Fibroblast of gingiva (primary cell): ENCODE results near the gene CCDC91.
A peak's percentile ranks its signal among the peaks of the same experiment; 100 is the strongest.
"Not testable (repeated sequence)": the region's sequence is repeated elsewhere in the genome, so short reads cannot be mapped to it uniquely, and the experiment has no call there.

Source experiments
- DNase-seq: peaks from one replicate; pipeline ENCODE4 v3.0.0-alpha.2; 2011; ENCODE audit warnings: low read depth

CCDC91 gene

GRCh38 chr12:28232211-28232928 is 42.1 kb downstream of the CCDC91 start:
- no peak for DNase-seq

- no peak for DNase-seq
Measured at GRCh38 chr12:28234444-28234843, 44.2 kb downstream of the CCDC91 start.

- DNase-seq = no peak
Measured at GRCh38 chr12:28235015-28235414, 44.8 kb downstream of the CCDC91 start.

- no peak for DNase-seq
Measured at GRCh38 chr12:28235985-28236384, 45.7 kb downstream of the CCDC91 start.

GRCh38 chr12:28237423-28237822 is 47.2 kb downstream of the CCDC91 start:
- no peak for DNase-seq

- no peak for DNase-seq
Measured at GRCh38 chr12:28239918-28240317, 49.7 kb downstream of the CCDC91 start.

GRCh38 chr12:28240853-28241252 is 50.6 kb downstream of the CCDC91 start:
- no peak for DNase-seq

- DNase-seq = no peak
Measured at GRCh38 chr12:28242129-28242495, 51.9 kb downstream of the CCDC91 start.

- no peak for DNase-seq
Measured at GRCh38 chr12:28242496-28243309, 52.4 kb downstream of the CCDC91 start.

- no peak for DNase-seq
Measured at GRCh38 chr12:28243310-28243633, 53.0 kb downstream of the CCDC91 start.

- DNase-seq = no peak
Measured at GRCh38 chr12:28247806-28248205, 57.5 kb downstream of the CCDC91 start.

- DNase-seq = no peak
Measured at GRCh38 chr12:28248555-28249145, 58.4 kb downstream of the CCDC91 start.

- DNase-seq = peak; percentile 45
Measured at GRCh38 chr12:28253161-28253641, 62.9 kb downstream of the CCDC91 start.

- DNase-seq = no peak
Measured at GRCh38 chr12:28257411-28257810, 67.2 kb downstream of the CCDC91 start.

GRCh38 chr12:28258998-28259397 is 68.7 kb downstream of the CCDC91 start:
- DNase-seq = no peak

- no peak for DNase-seq
Measured at GRCh38 chr12:28265435-28266042, 75.3 kb downstream of the CCDC91 start.

- not testable (repeated sequence) for DNase-seq
Measured at GRCh38 chr12:28267920-28268607, 77.8 kb downstream of the CCDC91 start.

GRCh38 chr12:28268608-28269229 is 78.5 kb downstream of the CCDC91 start:
- DNase-seq = no peak

GRCh38 chr12:28269851-28270250 is 79.6 kb downstream of the CCDC91 start:
- no peak for DNase-seq

GRCh38 chr12:28278499-28278898 is 88.2 kb downstream of the CCDC91 start:
- DNase-seq = no peak

GRCh38 chr12:28278960-28279359 is 88.7 kb downstream of the CCDC91 start:
- no peak for DNase-seq

- DNase-seq = no peak
Measured at GRCh38 chr12:28286352-28286751, 96.1 kb downstream of the CCDC91 start.
